ENCODE results near the gene SMARCC1.

The SMARCC1 gene

GRCh38 chr3:47588587-47588986 is 193.1 kb downstream of the SMARCC1 start:
- H3K9ac ChIP-seq, result no peak overlapping the region
- no peaks in the 10 kb centered on the region for H3K36me3 ChIP-seq (ENCODE audit: control insufficient read depth, insufficient read depth, low read length)
- no peak for TF ChIP-seq CTCF (IDR thresholded peaks at IDR 0.05)

DNA sequence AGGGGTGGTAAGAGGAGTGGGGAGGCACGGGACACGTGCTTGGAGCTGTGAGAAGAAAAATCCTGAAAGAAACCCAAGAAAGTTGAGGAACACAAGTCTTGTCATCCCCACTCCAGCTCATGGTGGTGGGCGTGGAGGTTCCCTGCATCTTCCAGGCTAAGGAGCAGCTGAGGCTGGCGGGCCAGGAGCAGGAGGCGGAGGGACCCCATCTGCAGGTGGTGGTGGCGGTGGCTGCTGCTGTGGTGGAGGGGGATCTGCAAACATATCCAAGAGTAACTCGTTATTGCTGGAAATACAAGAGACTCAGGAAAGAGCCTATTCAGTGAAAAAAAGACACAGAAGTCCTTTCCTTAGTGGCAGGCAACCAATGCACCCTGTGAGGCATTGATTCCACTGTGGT is 193.6 kb downstream of the SMARCC1 start:
- H3K27me3 ChIP-seq (ENCODE audit: control insufficient read depth, insufficient read depth, low read length), result no peaks in the 10 kb centered on the region
- no peaks in the 10 kb centered on the region for H3K79me2 ChIP-seq
- no peaks in the 10 kb centered on the region for H3K4me1 ChIP-seq
- H3K4me3 ChIP-seq (ENCODE audit: low read depth, low read length), result no peak overlapping the region
- no peak for TF ChIP-seq CTCF (IDR thresholded peaks at IDR 0.05)
- no peak overlapping the region for H3K4me2 ChIP-seq (ENCODE audit: low read length)
- H3K27ac ChIP-seq, result no peak overlapping the region
- no peaks in the 10 kb centered on the region for H3K36me3 ChIP-seq (ENCODE audit: control insufficient read depth, insufficient read depth, low read length)
- no peak overlapping the region for H3K9ac ChIP-seq
- H3K9me3 ChIP-seq (ENCODE audit: control insufficient read depth, low read length), result no peaks in the 10 kb centered on the region
- no peak overlapping the region for H2AFZ ChIP-seq

More at GRCh38 chr3:47588587-47588986, 193.1 kb downstream of the SMARCC1 start:
- Histone ChIP-seq H3K9me3 (ENCODE audit: control insufficient read depth, low read length) (no peaks in the 10 kb centered on the region), H3K4me1 (no peaks in the 10 kb centered on the region), H3K79me2 (no peaks in the 10 kb centered on the region), H3K4me2 (ENCODE audit: low read length) (no peak overlapping the region), H3K4me3 (ENCODE audit: low read depth, low read length) (no peak overlapping the region), H3K27ac (no peak overlapping the region), H2AFZ (no peak overlapping the region), H3K27me3 (ENCODE audit: control insufficient read depth, insufficient read depth, low read length) (no peaks in the 10 kb centered on the region)

DNA sequence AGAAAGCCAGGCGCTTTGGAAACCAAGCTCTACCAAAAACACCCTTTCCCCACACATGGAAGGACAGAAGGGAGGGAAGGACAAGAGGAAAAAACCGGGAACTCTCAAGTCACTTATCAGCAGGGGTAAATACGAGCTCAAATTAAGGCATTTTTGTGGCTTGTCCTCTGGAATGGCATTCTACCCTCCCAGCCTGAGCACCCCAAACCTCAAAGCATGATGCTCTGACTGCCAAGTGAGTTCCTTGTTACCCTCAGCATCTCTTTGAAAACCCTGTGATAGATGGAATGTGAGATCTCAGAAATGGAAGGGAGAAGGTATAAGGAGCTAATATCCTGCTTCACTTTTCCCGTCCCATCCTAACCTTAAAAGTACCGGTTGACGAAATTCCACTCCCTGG is 194.9 kb downstream of the SMARCC1 start:
- H3K4me2 ChIP-seq (ENCODE audit: low read length), result no peak overlapping the region
- no peak overlapping the region for H3K4me3 ChIP-seq (ENCODE audit: low read depth, low read length)
- no peaks in the 10 kb centered on the region for H3K36me3 ChIP-seq (ENCODE audit: control insufficient read depth, insufficient read depth, low read length)
- no peaks in the 10 kb centered on the region for H3K9me3 ChIP-seq (ENCODE audit: control insufficient read depth, low read length)
- H3K9ac ChIP-seq, result no peak overlapping the region
- H2AFZ ChIP-seq, result no peak overlapping the region
- no peaks in the 10 kb centered on the region for H3K4me1 ChIP-seq
- TF ChIP-seq CTCF (IDR thresholded peaks at IDR 0.05), result no peak
- H3K79me2 ChIP-seq, result no peaks in the 10 kb centered on the region
- no peaks in the 10 kb centered on the region for H3K27me3 ChIP-seq (ENCODE audit: control insufficient read depth, insufficient read depth, low read length)
- no peak overlapping the region for H3K27ac ChIP-seq

GRCh38 chr3:47583320-47584075 is 198.2 kb downstream of the SMARCC1 start:
- no peaks in the 10 kb centered on the region for H3K27me3 ChIP-seq (ENCODE audit: control insufficient read depth, insufficient read depth, low read length)
- H3K36me3 ChIP-seq (ENCODE audit: control insufficient read depth, insufficient read depth, low read length), result no peaks in the 10 kb centered on the region
- no peak overlapping the region for H2AFZ ChIP-seq
- H3K4me1 ChIP-seq, result no peaks in the 10 kb centered on the region
- H3K4me3 ChIP-seq (ENCODE audit: low read depth, low read length), result no peak overlapping the region
- TF ChIP-seq CTCF (IDR thresholded peaks at IDR 0.05), result no peak
- no peak overlapping the region for H3K4me2 ChIP-seq (ENCODE audit: low read length)
- no peak overlapping the region for H3K27ac ChIP-seq
- no peaks in the 10 kb centered on the region for H3K79me2 ChIP-seq
- no peak overlapping the region for H3K9ac ChIP-seq
- H3K9me3 ChIP-seq (ENCODE audit: control insufficient read depth, low read length), result no peaks in the 10 kb centered on the region

DNA sequence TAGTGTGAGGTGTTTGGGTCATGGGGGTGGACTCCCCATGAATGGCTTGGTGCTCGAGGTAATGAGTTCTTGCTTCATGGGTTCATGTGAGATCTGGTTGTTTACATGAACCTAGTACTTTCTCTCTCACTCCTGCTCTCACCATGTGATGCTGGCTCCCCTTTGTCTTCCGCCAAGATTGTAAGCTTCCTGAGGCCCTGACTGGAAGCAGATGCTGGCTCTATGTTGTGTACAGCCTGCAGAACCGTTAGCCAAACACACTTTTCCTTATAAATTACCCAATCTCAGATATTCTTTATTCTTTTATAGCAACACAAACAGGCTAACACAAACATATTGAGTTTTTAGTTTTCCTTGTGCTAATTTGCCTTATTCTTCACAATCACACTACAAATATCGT is 199.9 kb downstream of the SMARCC1 start:
- Histone ChIP-seq H3K4me2 (ENCODE audit: low read length) (no peak overlapping the region), H3K27ac (no peak overlapping the region), H3K27me3 (ENCODE audit: control insufficient read depth, insufficient read depth, low read length) (no peaks in the 10 kb centered on the region), H3K36me3 (ENCODE audit: control insufficient read depth, insufficient read depth, low read length) (no peaks in the 10 kb centered on the region), H3K9me3 (ENCODE audit: control insufficient read depth, low read length) (no peaks in the 10 kb centered on the region), H3K79me2 (no peaks in the 10 kb centered on the region), H2AFZ (no peak overlapping the region), H3K9ac (no peak overlapping the region), H3K4me1 (no peaks in the 10 kb centered on the region), H3K4me3 (ENCODE audit: low read depth, low read length) (no peak overlapping the region)
- no peak for TF ChIP-seq CTCF (IDR thresholded peaks at IDR 0.05)

All from parathyroid adenoma (tissue), 2 donors.